Effector memory CD4-positive, alpha-beta T cell (primary cell): Measurements from ENCODE around the gene CENPM.

ENCODE experiments used
- DNase-seq, 3 donors: peaks; one replicate each; pipeline ENCODE4 v3.0.0-alpha.2; 2020
- H3K27ac ChIP-seq: 2 replicates; pipeline ENCODE4 v1.7.0; 2013; ENCODE audit warnings: mild to moderate bottlenecking, low read length, moderate library complexity; ENCODE audit not compliant: insufficient read depth, poor library complexity, severe bottlenecking
- H3K27me3 ChIP-seq: replicated peaks from 2 replicates; pipeline ENCODE4 v1.7.0; 2013; ENCODE audit warnings: mild to moderate bottlenecking, low read length; ENCODE audit not compliant: insufficient read depth, control insufficient read depth, poor library complexity, severe bottlenecking
- H3K36me3 ChIP-seq: 2 replicates; pipeline ENCODE4 v1.7.0; 2013; ENCODE audit warnings: mild to moderate bottlenecking, low read length, moderate library complexity; ENCODE audit not compliant: control insufficient read depth, insufficient read depth
- H3K4me1 ChIP-seq: 2 replicates; pipeline ENCODE4 v1.7.0; 2013; ENCODE audit warnings: low read length, mild to moderate bottlenecking; ENCODE audit not compliant: control insufficient read depth, insufficient read depth, poor library complexity, severe bottlenecking
- H3K4me3 ChIP-seq: 2 replicates; pipeline ENCODE4 v1.7.0; 2013; ENCODE audit warnings: low read length, low read depth, mild to moderate bottlenecking; ENCODE audit not compliant: insufficient read depth, poor library complexity, severe bottlenecking
- H3K9me3 ChIP-seq: 2 replicates; pipeline ENCODE4 v1.7.0; 2013; ENCODE audit warnings: mild to moderate bottlenecking, low read length, moderate library complexity; ENCODE audit not compliant: control insufficient read depth
- total RNA-seq, 3 donors: gene quantifications; one replicate each; lab custom pipeline; 2026; lab: John Stamatoyannopoulos, UW

The CENPM gene, protein sequence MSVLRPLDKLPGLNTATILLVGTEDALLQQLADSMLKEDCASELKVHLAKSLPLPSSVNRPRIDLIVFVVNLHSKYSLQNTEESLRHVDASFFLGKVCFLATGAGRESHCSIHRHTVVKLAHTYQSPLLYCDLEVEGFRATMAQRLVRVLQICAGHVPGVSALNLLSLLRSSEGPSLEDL
- 7.1 to 43.0 (median 13.6) reads per million in 3 donors for total RNA-seq

DNA sequence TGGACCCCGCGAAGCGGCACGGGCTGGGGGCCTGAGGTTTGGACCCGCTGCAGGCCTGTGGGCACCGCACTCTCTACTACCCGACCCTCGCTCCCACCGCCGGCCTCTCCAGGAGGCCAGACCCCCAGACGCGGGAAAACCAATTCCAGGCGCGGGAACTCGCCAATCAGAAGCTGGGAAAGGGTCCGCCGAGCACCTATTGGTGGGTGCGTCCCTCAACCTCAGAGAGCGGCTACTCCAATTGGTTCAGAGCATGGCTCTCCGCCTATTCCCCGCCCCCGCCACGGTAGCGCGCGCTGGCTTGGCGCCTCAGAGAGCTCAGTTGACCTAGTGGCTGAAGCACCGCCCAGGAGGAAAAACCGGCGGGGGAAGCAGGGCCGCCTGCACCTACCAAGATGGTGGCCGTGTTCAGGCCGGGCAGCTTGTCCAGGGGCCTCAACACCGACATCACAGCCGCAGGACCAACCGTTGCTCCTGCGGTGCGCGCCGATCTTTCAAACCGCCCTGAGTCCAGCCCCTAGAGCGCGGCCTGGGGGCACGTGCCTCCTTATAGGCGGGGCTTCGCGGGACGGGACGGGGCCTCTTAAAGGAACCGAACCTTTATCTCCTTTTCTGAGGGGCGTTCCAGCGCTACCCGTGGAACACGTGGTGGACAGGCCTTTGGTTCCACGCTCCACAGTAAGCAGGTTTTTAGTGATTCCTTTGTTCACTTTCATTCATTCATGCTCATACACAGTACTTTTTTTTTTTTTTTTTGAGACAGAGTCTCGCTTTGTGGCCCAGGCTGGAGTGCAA, at the start of gene CENPM:
CENPM (minus strand) TSS at position 524 of the 795 bp plus-strand sequence; CDS start at position 448, 76 bp downstream.
- Histone ChIP-seq H3K9me3 (no peaks in the 10 kb centered on the region), H3K36me3 (no peaks in the 10 kb centered on the region), H3K4me1 (peaks cover 17% of the 10 kb centered on the region), H3K27ac (peak within 1 kb of the TSS; percentile 15), H3K27me3 (no peaks in the 10 kb centered on the region), H3K4me3 (peak within 1 kb of the TSS; percentile 70)
- DNase-seq, result peak; percentile 67 to 83 (median 77)

- no peaks in the 10 kb centered on the region for H3K9me3 ChIP-seq
- H3K27ac ChIP-seq, result no peak overlapping the region
- H3K4me3 ChIP-seq, result no peak overlapping the region
- no peaks in the 10 kb centered on the region for H3K27me3 ChIP-seq
- DNase-seq, result no peak
- no peaks in the 10 kb centered on the region for H3K36me3 ChIP-seq
- H3K4me1 ChIP-seq, result no peaks in the 10 kb centered on the region
Observed at GRCh38 chr22:41995211-41995610, 48.3 kb upstream of the CENPM start.

- Histone ChIP-seq H3K27me3 (no peaks in the 10 kb centered on the region), H3K36me3 (no peaks in the 10 kb centered on the region), H3K4me3 (no peak overlapping the region), H3K27ac (no peak overlapping the region), H3K9me3 (no peaks in the 10 kb centered on the region), H3K4me1 (no peaks in the 10 kb centered on the region)
- no peak for DNase-seq
Observed at GRCh38 chr22:41992496-41992895, 45.5 kb upstream of the CENPM start.

DNA sequence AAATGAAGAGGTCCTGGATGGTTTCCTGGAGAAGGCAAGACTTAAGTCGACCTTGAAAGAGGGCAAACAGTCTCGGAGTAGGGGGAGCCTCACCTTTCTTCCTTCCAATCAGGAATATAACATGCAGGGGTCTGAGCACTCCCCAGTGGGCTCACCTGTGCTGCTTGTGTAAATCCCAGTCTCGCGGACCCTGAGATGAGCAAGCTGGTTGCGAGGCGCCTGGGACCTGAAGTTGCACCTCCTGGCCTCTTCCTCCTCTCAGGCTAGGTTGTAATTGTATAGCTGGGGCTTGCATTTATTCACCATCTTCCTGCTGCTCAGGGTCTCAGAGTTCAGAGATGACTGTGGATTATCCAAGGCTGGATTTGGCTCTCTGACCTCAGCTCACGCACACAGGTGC, 44.2 kb upstream of the CENPM start:
- Histone ChIP-seq H3K9me3 (no peaks in the 10 kb centered on the region), H3K4me1 (no peaks in the 10 kb centered on the region)

DNA sequence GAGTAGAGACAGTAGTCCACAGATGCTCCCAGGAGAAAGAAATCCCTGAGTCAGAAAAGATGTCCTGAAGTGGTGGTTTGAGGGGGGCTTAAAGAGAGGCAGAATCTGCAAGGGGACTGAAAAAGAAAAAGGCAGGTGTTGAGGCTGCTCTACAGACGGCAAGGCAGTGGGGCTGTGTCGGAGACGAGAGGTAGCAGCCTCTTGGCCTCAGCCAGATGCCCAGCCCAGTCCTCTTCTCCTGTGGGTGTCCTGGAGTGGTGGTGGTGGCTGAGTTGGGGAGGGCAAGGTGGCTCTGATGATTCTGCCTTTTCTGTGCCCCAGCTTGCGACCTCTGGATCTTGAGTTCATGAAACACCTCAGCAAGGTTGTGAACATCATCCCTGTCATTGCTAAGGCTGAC, 42.3 kb upstream of the CENPM start:
- no peak overlapping the region for H3K4me3 ChIP-seq
- H3K27me3 ChIP-seq, result no peaks in the 10 kb centered on the region
- H3K9me3 ChIP-seq, result no peaks in the 10 kb centered on the region
- no peaks in the 10 kb centered on the region for H3K4me1 ChIP-seq
- DNase-seq, result no peak
- no peaks in the 10 kb centered on the region for H3K36me3 ChIP-seq
- H3K27ac ChIP-seq, result no peak overlapping the region

More for the DNA sequence above, 44.2 kb upstream of the CENPM start:
- H3K27me3 ChIP-seq, result no peaks in the 10 kb centered on the region
- H3K4me3 ChIP-seq, result no peak overlapping the region
- DNase-seq, result no peak
- H3K36me3 ChIP-seq, result no peaks in the 10 kb centered on the region
- no peak overlapping the region for H3K27ac ChIP-seq

DNA sequence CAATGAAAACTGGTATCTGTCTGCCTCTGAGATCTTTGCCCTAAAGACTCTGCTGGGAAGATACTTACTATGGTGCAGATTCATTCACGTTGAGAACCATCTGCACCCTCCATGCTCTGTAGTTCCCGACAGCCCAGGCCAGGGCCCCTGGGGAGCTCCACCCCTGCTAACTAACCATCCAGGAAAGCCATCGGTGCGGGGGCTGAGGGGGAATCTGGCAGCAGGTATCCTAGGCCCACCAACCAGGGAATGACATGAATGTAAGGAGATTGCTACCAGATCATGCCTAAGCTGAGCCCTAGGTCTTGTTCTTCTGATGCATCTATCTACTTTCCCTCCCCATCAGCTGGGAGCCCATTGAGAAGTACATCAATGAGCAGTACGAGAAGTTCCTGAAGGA, 40.3 kb upstream of the CENPM start:
- H3K4me1 ChIP-seq, result no peaks in the 10 kb centered on the region
- no peak overlapping the region for H3K27ac ChIP-seq
- no peak for DNase-seq
- no peaks in the 10 kb centered on the region for H3K27me3 ChIP-seq
- H3K36me3 ChIP-seq, result no peaks in the 10 kb centered on the region
- no peak overlapping the region for H3K4me3 ChIP-seq
- H3K9me3 ChIP-seq, result no peaks in the 10 kb centered on the region

- Histone ChIP-seq H3K27ac (no peak overlapping the region), H3K4me3 (no peak overlapping the region), H3K27me3 (no peaks in the 10 kb centered on the region), H3K36me3 (no peaks in the 10 kb centered on the region), H3K9me3 (no peaks in the 10 kb centered on the region), H3K4me1 (no peaks in the 10 kb centered on the region)
- no peak for DNase-seq
Observed at GRCh38 chr22:41983513-41984405, 36.8 kb upstream of the CENPM start.

- no peak for DNase-seq
- H3K4me1 ChIP-seq, result no peaks in the 10 kb centered on the region
- H3K9me3 ChIP-seq, result no peaks in the 10 kb centered on the region
- H3K36me3 ChIP-seq, result no peaks in the 10 kb centered on the region
- no peaks in the 10 kb centered on the region for H3K27me3 ChIP-seq
- no peak overlapping the region for H3K27ac ChIP-seq
- no peak overlapping the region for H3K4me3 ChIP-seq
Observed at GRCh38 chr22:41982865-41983264, 35.9 kb upstream of the CENPM start.

DNA sequence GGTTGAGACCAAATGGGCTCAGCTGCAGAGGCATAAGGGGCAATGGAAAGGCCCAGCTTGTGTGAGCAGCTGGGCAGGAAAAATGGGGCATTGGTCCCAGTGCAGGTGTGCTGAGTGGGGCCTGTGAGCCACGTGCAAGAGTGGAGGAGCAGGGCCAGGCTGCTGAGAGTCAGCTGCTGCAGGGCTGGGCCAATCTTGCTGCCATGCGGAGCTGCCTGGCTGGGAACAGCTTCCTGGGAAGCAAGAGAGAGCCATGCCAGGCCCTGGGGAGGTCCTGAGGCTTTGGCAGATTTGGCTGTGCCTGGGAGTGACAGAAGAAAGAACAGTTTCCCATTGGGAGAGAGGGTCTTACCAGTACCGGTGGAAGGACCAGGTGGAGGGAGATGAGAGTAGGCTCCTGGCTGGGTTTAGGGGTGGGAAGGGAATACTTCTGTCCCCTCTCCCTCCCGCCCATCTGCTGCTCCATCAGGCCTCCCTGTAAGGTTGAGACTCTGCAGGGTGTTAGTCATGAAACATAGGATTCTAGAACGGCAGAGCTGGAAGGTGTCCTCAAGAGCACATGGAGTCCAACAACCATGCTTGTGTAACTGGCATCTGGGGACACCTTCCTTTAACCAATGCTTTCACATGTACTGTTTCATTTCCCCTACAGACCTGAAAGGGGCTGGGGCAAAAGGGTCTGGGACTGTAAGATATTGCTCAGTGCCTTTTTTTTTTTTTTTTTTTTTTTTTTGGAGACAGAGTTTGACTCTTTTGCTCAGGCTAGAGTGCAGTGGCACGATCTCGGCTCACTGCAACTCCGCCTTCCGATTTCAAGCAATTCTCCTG, 32.7 kb upstream of the CENPM start:
- Histone ChIP-seq H3K9me3 (no peaks in the 10 kb centered on the region), H3K27me3 (peaks cover 16% of the 10 kb centered on the region), H3K36me3 (no peaks in the 10 kb centered on the region), H3K27ac (no peak overlapping the region), H3K4me3 (no peak overlapping the region), H3K4me1 (peaks cover 10% of the 10 kb centered on the region)
- DNase-seq, result no peak
